ENCODE measurements around the gene DYNLL2. TPM values are rescaled to one million over a fixed set of nuclear protein-coding genes. Genes with fewer than 3 reads are reported as not detected.

The DYNLL2 gene
- polyA plus RNA-seq, 1 donor from 2014 or later = 66.7 TPM

DNA sequence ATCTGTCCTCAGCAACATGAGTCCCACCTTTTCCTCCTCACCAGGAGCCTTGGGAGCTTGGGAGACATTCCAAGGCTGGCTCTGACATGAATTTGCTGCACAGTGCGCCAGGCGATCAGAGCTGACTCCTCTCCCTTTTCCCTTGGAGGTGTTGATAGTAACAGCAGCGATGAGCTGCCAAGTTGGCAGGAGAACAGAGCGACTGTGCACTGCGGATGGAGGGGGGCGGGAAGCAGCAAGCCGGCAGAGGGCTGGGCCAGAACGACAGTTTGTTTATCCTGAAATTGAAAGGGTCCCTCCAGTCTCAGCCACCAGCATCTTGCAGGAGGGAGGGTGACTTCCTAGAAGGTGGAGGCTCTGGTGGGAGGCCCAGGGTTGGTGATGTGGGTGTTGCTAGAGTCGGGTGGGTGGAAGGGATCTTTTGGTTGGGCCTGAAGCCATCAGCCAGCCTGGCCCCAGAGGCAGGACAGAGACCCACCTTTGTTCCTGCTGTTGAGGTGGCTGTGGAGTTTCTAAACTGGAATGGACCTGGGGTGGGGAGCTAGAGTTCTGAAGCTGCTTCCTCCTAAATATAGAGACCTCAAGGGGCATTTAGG lies 22.5 kb upstream of the DYNLL2 start:
- no peak for TF ChIP-seq EP300 (conservative IDR thresholded peaks at IDR 0.05; ENCODE audit: poor library complexity, severe bottlenecking)
- TF ChIP-seq POLR2AphosphoS5 (IDR thresholded peaks at IDR 0.05) = no peak
- TF ChIP-seq MXI1 (conservative IDR thresholded peaks at IDR 0.05; ENCODE audit: poor library complexity, severe bottlenecking) = no peak
- H3F3A ChIP-seq (ENCODE audit: insufficient read depth, low read length, poor library complexity, severe bottlenecking) = no peaks in the 10 kb centered on the region
- no peaks in the 10 kb centered on the region for H3K9me2 ChIP-seq (ENCODE audit: insufficient read depth, low read length)
- no peaks in the 10 kb centered on the region for H3K36me3 ChIP-seq (ENCODE audit: insufficient read depth, low read length)
- no peaks in the 10 kb centered on the region for H3K79me2 ChIP-seq (replicated peaks; ENCODE audit: insufficient read depth, low read length)
- no peaks in the 10 kb centered on the region for H3K9me3 ChIP-seq (ENCODE audit: low read length)
- H3K9ac ChIP-seq (ENCODE audit: low read length) = no peak overlapping the region
- no peak overlapping the region for H3K4me2 ChIP-seq (ENCODE audit: low read length)
- H3K27me3 ChIP-seq (ENCODE audit: insufficient read depth, low read depth, low read length) = no peaks in the 10 kb centered on the region
- no peak overlapping the region for H2AFZ ChIP-seq (ENCODE audit: low read depth, low read length)
- no peaks in the 10 kb centered on the region for H4K20me1 ChIP-seq (ENCODE audit: insufficient read depth)
- no peak overlapping the region for H3K4me3 ChIP-seq (ENCODE audit: low read length)
- no peak overlapping the region for H3K27ac ChIP-seq (ENCODE audit: low read length)

DNA sequence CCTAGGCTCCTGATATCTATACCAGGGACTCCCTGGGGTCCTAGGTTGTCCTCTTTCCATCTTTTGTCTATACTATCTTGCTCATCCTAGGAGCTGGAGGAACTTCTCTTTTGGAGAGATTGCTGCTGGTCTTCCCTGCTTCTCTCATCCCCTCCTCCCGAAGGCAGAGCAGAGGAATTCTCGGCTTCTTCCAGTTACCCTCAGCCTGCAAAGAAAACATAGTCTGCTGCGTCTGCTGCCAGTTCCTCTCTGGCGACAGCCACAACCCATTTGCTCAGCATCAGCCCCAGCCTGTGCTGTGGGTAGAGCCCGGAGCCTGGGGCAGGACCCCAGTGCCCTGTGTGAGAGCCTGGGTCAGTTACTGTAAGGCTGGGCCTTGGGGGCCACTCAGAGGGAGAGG lies 21.5 kb upstream of the DYNLL2 start:
- H3K27me3 ChIP-seq (ENCODE audit: insufficient read depth, low read depth, low read length) = no peaks in the 10 kb centered on the region
- H3K36me3 ChIP-seq (ENCODE audit: insufficient read depth, low read length) = no peaks in the 10 kb centered on the region
- no peaks in the 10 kb centered on the region for H3K9me3 ChIP-seq (ENCODE audit: low read length)
- no peak overlapping the region for H3K9ac ChIP-seq (ENCODE audit: low read length)
- TF ChIP-seq, protein P1, sequence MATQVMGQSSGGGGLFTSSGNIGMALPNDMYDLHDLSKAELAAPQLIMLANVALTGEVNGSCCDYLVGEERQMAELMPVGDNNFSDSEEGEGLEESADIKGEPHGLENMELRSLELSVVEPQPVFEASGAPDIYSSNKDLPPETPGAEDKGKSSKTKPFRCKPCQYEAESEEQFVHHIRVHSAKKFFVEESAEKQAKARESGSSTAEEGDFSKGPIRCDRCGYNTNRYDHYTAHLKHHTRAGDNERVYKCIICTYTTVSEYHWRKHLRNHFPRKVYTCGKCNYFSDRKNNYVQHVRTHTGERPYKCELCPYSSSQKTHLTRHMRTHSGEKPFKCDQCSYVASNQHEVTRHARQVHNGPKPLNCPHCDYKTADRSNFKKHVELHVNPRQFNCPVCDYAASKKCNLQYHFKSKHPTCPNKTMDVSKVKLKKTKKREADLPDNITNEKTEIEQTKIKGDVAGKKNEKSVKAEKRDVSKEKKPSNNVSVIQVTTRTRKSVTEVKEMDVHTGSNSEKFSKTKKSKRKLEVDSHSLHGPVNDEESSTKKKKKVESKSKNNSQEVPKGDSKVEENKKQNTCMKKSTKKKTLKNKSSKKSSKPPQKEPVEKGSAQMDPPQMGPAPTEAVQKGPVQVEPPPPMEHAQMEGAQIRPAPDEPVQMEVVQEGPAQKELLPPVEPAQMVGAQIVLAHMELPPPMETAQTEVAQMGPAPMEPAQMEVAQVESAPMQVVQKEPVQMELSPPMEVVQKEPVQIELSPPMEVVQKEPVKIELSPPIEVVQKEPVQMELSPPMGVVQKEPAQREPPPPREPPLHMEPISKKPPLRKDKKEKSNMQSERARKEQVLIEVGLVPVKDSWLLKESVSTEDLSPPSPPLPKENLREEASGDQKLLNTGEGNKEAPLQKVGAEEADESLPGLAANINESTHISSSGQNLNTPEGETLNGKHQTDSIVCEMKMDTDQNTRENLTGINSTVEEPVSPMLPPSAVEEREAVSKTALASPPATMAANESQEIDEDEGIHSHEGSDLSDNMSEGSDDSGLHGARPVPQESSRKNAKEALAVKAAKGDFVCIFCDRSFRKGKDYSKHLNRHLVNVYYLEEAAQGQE (IDR thresholded peaks at IDR 0.05; ENCODE audit: borderline replicate concordance) = no peak
- TF ChIP-seq EZH2 (IDR thresholded peaks at IDR 0.05; ENCODE audit: borderline replicate concordance, insufficient read depth, low read length, poor library complexity, severe bottlenecking) = no peak
- TF ChIP-seq POLR2AphosphoS5 (IDR thresholded peaks at IDR 0.05) = no peak
- no peak for TF ChIP-seq EP300 (conservative IDR thresholded peaks at IDR 0.05; ENCODE audit: poor library complexity, severe bottlenecking)
- H3K27ac ChIP-seq (ENCODE audit: low read length) = no peak overlapping the region
- H4K20me1 ChIP-seq (ENCODE audit: insufficient read depth) = no peaks in the 10 kb centered on the region
- H3K4me2 ChIP-seq (ENCODE audit: low read length) = no peak overlapping the region
- H3K4me3 ChIP-seq (ENCODE audit: low read length) = no peak overlapping the region
- no peak overlapping the region for H2AFZ ChIP-seq (ENCODE audit: low read depth, low read length)
- H3K79me2 ChIP-seq (replicated peaks; ENCODE audit: insufficient read depth, low read length) = no peaks in the 10 kb centered on the region
- H3F3A ChIP-seq (ENCODE audit: insufficient read depth, low read length, poor library complexity, severe bottlenecking) = no peaks in the 10 kb centered on the region
- H3K9me2 ChIP-seq (ENCODE audit: insufficient read depth, low read length) = no peaks in the 10 kb centered on the region

DNA sequence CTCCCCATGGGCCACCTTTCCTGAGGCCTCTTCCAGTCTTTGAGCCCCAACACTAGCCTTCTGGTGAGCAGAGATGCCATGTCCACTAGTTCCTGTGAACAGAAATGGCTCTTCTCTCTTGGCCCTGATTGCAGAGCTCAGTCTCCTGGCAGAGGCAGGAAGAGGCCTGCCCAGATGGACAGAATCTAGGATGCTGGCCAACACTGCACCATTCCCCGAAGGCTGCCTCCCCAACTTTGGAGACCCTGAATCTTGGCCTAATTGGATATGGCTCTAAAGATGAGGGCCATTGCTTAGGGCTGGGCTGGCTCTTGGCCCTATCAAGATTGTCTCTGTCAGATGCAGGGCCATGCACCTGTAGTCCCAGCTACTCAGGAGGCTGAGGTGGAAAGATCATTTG lies 18.0 kb upstream of the DYNLL2 start:
- no peaks in the 10 kb centered on the region for H3F3A ChIP-seq (ENCODE audit: insufficient read depth, low read length, poor library complexity, severe bottlenecking)
- H3K9me3 ChIP-seq (ENCODE audit: low read length) = no peaks in the 10 kb centered on the region
- H4K20me1 ChIP-seq (ENCODE audit: insufficient read depth) = no peaks in the 10 kb centered on the region
- H3K4me3 ChIP-seq (ENCODE audit: low read length) = no peak overlapping the region
- H3K9ac ChIP-seq (ENCODE audit: low read length) = no peak overlapping the region
- TF ChIP-seq EZH2 (IDR thresholded peaks at IDR 0.05; ENCODE audit: borderline replicate concordance, insufficient read depth, low read length, poor library complexity, severe bottlenecking) (no peak), TAF1 (IDR thresholded peaks at IDR 0.05; ENCODE audit: low read depth) (no peak), RAD21 (conservative IDR thresholded peaks at IDR 0.05) (no peak), EP300 (conservative IDR thresholded peaks at IDR 0.05; ENCODE audit: poor library complexity, severe bottlenecking) (no peak), POLR2AphosphoS5 (IDR thresholded peaks at IDR 0.05) (no peak), SMC3 (conservative IDR thresholded peaks at IDR 0.05; ENCODE audit: poor library complexity) (no peak), MXI1 (conservative IDR thresholded peaks at IDR 0.05; ENCODE audit: poor library complexity, severe bottlenecking) (no peak)
- TF ChIP-seq, protein P1 (IDR thresholded peaks at IDR 0.05; ENCODE audit: borderline replicate concordance) = no peak
- TF ChIP-seq, protein P2, sequence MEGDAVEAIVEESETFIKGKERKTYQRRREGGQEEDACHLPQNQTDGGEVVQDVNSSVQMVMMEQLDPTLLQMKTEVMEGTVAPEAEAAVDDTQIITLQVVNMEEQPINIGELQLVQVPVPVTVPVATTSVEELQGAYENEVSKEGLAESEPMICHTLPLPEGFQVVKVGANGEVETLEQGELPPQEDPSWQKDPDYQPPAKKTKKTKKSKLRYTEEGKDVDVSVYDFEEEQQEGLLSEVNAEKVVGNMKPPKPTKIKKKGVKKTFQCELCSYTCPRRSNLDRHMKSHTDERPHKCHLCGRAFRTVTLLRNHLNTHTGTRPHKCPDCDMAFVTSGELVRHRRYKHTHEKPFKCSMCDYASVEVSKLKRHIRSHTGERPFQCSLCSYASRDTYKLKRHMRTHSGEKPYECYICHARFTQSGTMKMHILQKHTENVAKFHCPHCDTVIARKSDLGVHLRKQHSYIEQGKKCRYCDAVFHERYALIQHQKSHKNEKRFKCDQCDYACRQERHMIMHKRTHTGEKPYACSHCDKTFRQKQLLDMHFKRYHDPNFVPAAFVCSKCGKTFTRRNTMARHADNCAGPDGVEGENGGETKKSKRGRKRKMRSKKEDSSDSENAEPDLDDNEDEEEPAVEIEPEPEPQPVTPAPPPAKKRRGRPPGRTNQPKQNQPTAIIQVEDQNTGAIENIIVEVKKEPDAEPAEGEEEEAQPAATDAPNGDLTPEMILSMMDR (IDR thresholded peaks at IDR 0.05; ENCODE audit: poor library complexity, severe bottlenecking) = no peak
- H3K27ac ChIP-seq (ENCODE audit: low read length) = no peak overlapping the region
- no peaks in the 10 kb centered on the region for H3K79me2 ChIP-seq (replicated peaks; ENCODE audit: insufficient read depth, low read length)
- no peak overlapping the region for H2AFZ ChIP-seq (ENCODE audit: low read depth, low read length)
- no peaks in the 10 kb centered on the region for H3K36me3 ChIP-seq (ENCODE audit: insufficient read depth, low read length)
- H3K4me2 ChIP-seq (ENCODE audit: low read length) = no peak overlapping the region
- no peaks in the 10 kb centered on the region for H3K9me2 ChIP-seq (ENCODE audit: insufficient read depth, low read length)
- no peaks in the 10 kb centered on the region for H3K27me3 ChIP-seq (ENCODE audit: insufficient read depth, low read depth, low read length)

Data from neural cell (in vitro differentiated cells).